Effector CD8-positive, alpha-beta T cell (primary cell): ENCODE measurements around the gene SZT2.
"Not testable (repeated sequence)": the region's sequence is repeated elsewhere in the genome, so short reads cannot be mapped to it uniquely, and the experiment has no call there.

ENCODE experiments used
- DNase-seq: peaks from one replicate; lab custom pipeline; 2025; lab: John Stamatoyannopoulos, UW

Gene SZT2

DNA sequence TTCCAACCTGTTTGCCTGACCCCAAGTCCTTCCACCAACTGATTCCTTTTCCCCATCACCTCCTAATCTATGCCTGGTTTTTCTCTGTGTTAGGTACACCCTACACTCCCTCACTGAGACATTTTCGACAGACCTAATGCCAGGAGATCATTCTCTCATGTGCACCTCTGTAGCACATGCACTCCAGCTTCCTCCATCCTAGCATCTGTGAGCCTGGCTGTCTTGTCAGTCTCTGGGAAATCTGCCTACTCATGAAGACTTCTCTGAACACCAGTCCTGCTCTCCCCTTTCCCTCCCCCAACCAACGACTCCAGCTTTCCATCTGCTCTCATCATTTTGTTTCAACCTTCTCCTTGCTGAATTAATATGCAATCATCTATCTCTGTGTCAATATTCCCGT lies 1.1 kb upstream of the SZT2 start:
- no peak for DNase-seq

DNA sequence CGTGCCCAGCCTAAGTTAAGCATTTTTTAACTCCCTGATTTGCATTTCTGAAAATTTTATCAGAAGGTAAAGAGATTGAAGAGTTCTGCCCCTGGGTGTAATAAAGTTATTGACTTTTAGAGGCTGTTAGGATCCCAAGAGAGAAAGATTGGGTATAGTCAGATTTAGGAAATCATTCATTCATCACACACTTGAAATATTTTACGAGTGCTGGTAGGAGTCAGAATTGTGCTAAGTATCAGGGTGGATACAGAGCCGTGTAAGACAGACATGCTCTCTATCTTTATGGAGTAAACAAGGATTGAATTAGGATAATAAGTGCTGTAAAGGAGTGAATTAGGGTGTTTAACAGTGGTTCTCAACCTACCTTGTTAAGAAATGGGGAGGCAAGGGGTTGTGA lies 3.0 kb downstream of the SZT2 start:
- no peak for DNase-seq

GRCh38 chr1:43395523-43395922 lies 5.8 kb downstream of the SZT2 start:
- DNase-seq = no peak

DNA sequence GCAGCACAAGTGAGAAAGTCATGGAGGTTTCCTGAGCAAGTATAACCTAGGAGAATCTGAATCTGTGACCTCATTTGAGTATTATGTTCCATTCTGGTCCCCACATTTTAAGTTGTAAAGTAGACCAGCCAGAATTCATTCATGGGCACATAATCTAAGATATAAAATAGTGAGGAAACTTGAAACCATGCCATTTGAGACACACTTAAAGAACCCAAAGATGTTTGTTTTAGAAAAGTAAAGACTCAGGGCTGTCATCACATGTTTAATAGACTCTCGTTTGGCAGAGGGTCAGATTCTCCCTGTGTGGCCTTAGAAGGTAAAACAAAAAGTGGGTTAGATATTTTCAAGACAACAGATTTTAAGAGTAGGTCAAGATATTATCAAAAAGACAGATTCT lies 6.4 kb downstream of the SZT2 start:
- DNase-seq = no peak

GRCh38 chr1:43398227-43398626 lies 8.5 kb downstream of the SZT2 start:
- DNase-seq = no peak

DNA sequence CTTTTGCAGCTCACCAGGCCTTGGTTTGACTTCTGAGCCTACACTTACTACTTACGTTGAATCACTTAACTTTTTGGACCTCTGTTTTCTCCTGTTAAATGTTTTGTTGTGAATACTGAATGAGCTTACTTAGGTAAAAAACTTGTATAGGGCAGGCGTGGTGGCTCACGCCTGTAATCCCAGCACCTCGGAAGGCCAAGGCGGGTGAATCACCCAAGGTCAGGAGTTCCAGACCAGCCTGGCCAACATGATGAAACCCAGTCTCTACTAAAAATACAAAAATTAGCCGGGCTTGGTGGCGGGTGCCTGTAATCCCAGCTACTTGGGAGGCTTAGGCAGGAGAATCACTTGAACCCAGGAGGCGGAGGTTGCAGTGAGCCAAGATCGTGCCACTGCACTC lies 10.7 kb downstream of the SZT2 start:
- DNase-seq = not testable (repeated sequence)

GRCh38 chr1:43402089-43402865 lies 12.6 kb downstream of the SZT2 start:
- DNase-seq = no peak

DNA sequence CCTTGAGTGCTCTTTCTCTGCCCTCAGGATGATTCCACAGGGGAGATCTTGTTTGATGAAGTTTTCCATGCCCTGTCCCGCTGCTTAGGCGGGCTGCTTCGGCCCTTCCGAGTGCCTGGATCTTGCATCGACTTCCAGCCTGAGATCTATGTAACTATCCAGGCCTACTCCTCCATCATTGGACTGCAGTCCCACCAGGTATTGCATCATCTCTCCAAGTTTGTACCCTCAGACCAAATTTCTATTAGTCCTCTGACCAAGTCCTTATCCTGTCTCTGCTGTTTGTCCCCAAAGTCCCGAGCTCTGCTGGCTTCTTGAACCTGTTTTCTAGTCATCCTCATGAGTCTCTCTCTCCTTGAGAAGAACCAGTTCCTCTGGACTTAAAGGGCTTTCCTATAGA lies 14.7 kb downstream of the SZT2 start:
- DNase-seq = no peak

DNA sequence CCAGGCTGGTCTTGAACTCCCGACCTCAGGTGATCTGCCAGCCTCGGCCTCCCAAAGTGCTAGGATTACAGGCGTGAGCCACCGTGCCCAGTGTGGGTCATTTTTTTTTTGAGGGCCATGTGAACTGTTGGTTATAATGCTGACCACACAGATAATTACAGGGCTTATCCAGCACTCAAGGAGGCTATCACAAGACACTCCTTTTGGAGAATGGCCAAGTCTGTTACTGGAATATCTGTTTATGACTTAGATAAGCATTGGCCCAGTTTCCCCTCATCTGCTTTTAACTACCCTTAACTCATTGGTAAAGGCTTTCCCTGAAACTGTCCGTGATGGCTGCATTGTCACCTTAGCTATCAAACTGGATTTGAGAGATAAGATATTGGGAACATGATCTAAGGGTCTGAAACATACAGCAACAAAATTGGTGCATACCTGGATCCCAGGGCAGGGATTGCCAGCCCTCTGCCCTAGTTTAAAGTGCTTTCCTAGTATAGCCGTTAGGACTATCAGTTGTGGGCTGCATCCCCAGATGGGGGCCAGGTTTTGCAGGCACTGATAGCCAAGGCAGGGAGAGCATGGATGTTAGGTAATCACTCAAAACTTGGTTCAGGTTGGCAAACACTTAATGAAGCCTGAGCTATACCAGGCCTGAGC lies 15.6 kb downstream of the SZT2 start:
- no peak for DNase-seq

DNA sequence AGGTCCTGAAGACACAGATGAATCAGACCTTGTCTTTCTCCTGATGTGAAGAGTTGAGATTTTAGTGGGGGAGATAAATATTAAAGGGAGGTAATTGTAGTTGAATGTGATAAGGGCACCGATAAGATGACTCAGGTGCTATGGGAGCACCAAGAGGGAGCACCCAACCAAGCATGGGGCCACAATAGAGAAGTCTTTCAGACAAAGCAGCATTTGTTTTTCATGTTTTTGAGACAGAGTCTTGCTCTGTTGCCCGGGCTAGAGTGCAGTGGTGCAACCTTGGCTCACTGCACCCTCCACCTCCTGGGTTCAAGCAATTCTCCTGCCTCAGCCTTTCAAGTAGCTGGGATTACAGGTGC lies 16.2 kb downstream of the SZT2 start:
- DNase-seq = no peak

- DNase-seq = no peak
These were observed 20.9 kb downstream of the SZT2 start for GRCh38 chr1:43410571-43410970.

GRCh38 chr1:43413426-43413825 lies 23.7 kb downstream of the SZT2 start:
- not testable (repeated sequence) for DNase-seq

DNA sequence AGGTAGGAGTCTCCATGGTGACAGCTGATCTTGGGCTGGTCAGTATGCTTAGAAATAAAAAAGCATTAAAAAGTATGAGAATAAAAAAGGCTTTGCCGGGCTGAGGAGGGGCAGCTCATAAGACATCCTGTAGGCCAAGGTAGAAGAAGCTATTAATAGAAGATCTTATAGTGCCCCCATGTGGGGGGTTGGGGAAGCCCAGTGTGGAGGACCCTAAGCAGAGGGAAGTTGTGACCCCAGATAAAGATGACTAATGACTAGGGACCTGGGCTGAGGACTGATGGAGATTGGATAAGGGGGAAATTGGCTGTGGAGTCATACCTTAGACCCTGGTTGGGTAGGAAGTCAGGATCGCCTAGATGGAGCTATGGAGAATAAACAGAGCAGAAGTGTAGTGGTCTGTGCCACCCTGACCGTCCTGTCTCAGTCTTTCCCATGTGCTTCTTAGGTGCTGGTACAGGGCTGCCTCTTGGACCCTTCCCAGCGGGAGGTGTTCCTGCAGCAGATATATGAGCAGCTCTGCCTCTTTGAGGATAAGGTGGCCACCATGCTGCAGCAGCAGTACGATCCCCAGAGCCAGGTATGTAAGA lies 25.0 kb downstream of the SZT2 start:
- peak; percentile 58 for DNase-seq

- DNase-seq = no peak
These were observed 26.2 kb downstream of the SZT2 start for GRCh38 chr1:43415901-43416300.

DNA sequence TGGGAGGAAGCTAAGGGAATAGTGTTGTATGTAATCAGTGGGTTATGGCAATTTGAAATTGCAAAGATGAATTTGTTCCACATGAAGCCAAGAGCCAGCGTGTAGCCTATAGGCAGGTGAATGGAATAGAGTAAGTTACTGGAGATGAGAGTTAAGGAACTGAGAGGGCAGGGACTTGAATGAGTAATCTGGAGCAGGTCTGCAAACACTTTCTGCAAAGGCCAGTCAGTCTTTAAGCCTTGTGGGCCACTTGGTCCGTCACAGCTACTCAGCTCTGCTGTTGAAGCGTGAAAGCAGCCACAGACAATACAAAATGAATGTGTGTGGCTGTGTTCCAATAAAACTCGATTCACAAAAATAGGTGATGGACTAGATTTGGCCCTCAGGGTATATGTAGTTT lies 29.2 kb downstream of the SZT2 start:
- DNase-seq = no peak

DNA sequence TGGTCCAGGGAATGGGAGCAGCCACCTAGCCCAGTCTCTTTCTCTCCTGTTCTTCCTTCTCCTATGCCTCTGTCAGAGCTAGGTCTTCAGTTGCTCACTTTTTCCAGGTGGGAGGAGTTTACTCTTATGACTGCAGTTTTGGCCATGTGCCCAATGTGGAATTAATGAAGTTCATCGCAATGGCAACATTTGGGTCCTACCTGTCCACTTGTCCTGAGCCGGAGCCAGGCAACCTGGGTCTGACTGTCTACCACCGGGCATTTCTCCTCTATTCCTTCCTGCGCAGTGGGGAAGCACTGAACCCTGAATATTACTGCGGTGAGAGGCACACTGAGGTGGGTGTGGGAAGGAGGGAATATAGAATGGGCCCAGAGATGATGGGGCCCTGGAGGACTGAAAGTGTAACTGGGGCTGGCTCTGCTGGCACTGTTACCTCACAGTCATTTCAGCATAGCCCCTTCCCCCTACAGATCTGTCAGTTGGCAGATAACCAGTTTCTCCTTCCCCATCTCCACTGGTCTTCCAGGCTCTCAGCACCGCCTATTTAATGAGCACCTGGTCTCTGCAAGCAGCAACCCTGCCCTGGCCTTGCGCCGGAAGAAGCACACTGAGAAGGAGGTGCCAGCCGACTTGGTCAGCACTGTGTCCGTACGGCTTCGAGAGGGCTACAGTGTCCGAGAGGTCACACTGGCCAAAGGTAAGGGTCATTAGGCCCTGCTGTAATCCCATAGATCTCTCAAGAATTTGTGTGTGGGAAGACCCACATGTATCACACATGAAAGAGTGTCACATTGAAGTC lies 30.1 kb downstream of the SZT2 start:
- DNase-seq = no peak

DNA sequence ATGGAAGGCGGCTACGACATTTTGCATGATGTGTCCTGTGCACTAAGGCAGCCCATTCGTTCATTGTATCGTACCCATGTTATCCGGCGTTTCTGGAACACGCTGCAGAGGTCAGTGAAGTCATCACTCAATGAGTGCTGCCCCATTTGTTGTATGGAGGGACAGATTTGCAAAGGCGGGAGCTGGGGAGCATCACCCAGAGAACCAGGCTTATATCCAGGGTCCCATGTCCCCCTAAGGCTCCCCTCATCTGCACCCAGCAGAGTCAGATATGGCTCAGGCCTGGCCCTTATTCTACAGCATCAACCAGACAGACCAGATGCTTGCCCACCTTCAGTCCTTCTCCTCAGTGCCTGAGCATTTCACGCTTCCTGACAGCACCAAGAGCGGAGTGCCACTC lies 31.2 kb downstream of the SZT2 start:
- DNase-seq = no peak

DNA sequence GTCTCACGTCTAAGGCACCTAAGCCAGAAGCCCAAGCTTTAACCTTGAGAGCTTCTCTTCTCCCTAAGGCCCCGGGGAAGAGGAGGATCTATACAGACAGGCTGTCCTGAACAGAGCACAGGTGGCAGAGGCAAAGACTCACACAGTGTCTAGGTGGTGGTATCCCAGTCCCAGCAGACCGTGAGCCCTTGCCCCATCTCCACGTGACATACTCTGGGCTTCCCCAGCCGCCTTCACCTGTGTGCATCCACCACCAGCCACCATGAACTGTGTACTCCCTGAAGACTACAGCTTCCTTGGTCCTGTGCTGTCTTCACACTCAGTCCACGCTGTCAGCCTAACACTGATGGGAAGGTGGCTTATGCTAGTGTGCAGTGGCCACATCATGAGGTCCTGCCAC lies 31.7 kb downstream of the SZT2 start:
- no peak for DNase-seq

DNA sequence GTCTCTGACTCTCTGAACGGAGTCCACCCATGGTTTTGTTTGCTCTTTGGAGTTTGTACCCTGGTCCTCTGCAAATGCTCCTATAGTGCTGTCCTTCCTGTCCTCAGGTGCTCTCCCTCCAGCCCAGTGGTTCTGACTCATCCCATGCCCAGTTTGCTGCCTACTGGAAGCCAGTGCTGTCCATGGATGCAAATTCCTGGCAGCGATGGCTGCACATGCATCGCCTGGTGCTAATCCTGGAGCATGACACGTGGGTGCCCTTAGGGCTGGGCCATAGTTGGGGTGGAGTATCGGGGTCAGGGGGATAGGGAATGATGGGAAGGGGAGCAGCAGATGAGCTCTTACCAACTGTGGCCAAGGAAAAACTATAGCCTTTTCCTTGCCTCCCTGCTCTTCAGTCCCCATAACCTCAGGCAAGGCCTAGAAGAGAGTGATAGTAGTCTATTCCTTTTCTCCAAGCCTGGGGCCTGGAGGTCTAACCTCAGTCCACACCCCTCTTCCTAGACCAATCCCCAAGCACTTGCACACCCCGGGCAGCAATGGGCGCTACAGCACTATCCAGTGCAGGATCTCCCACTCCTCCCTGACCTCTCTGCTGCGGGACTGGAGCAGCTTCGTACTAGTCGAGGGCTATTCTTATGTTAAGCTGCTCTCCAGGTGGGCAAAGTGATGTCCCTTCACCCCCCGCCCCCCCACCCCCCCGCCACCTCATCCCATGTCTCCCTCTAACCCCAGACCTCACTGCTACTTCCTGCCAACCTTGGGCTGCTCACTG lies 32.5 kb downstream of the SZT2 start:
- DNase-seq = no peak

GRCh38 chr1:43422995-43423671 lies 33.4 kb downstream of the SZT2 start:
- DNase-seq = no peak
